Fibroblast of villous mesenchyme (primary cell): ENCODE measurements around the gene THG1L. TPM values are rescaled to one million over a fixed set of nuclear protein-coding genes. Genes with fewer than 3 reads are reported as not detected.

ENCODE experiments used
- DNase-seq: peaks from one replicate; pipeline ENCODE4 v3.0.0-alpha.2; 2010; ENCODE audit warnings: low read depth
- H3K4me3 ChIP-seq: 2 replicates; pipeline ENCODE4 v1.5.1; 2011; ENCODE audit warnings: low read depth, mild to moderate bottlenecking, low read length
- CTCF ChIP-seq: IDR thresholded peaks from 2 replicates; pipeline ENCODE4 v1.5.1; 2012; ENCODE audit warnings: low read depth, mild to moderate bottlenecking, low read length; ENCODE audit not compliant: insufficient read depth
- total RNA-seq: library from RNA; depleted of rRNA; stranded (reverse); fragments of >200 nt; gene quantifications from 2 replicates; pipeline ENCODE4 v1.2.3, GENCODE V29; 2012

Gene THG1L
- total RNA-seq, 1 donor = 21.6 TPM

- no peak for TF ChIP-seq CTCF
Measured at GRCh38 chr5:157703736-157704135, 27.5 kb upstream of the THG1L start.

GRCh38 chr5:157708866-157709265 lies 22.4 kb upstream of the THG1L start:
- TF ChIP-seq CTCF = no peak
- H3K4me3 ChIP-seq = no peak overlapping the region
- DNase-seq = peak; percentile 29

More at GRCh38 chr5:157703736-157704135, 27.5 kb upstream of the THG1L start:
- no peak for DNase-seq
- no peak overlapping the region for H3K4me3 ChIP-seq

- DNase-seq = no peak
- H3K4me3 ChIP-seq = no peak overlapping the region
- no peak for TF ChIP-seq CTCF
Measured at GRCh38 chr5:157709346-157709745, 21.9 kb upstream of the THG1L start.

GRCh38 chr5:157710431-157710830 lies 20.8 kb upstream of the THG1L start:
- TF ChIP-seq CTCF = no peak
- no peak for DNase-seq
- H3K4me3 ChIP-seq = no peak overlapping the region

GRCh38 chr5:157710882-157711281 lies 20.3 kb upstream of the THG1L start:
- DNase-seq = peak; percentile 18
- TF ChIP-seq CTCF = no peak
- no peak overlapping the region for H3K4me3 ChIP-seq

GRCh38 chr5:157713830-157714595 lies 17.2 kb upstream of the THG1L start:
- TF ChIP-seq CTCF = no peak
- no peak for DNase-seq
- no peak overlapping the region for H3K4me3 ChIP-seq

GRCh38 chr5:157714596-157714864 lies 16.7 kb upstream of the THG1L start:
- DNase-seq = no peak
- no peak overlapping the region for H3K4me3 ChIP-seq
- TF ChIP-seq CTCF = no peak
